Measurements from ENCODE around the gene GRK3.
"Not testable (repeated sequence)": the region's sequence is repeated elsewhere in the genome, so short reads cannot be mapped to it uniquely, and the experiment has no call there.

The GRK3 gene

GRCh38 chr22:25552405-25552804, 12.1 kb upstream of the GRK3 start:
- DNase-seq, result not testable (repeated sequence)

- no peak for DNase-seq
Measured at GRCh38 chr22:25553131-25553530, 11.3 kb upstream of the GRK3 start.

- no peak for DNase-seq
Measured at GRCh38 chr22:25554238-25554671, 10.2 kb upstream of the GRK3 start.

GRCh38 chr22:25554689-25555088, 9.8 kb upstream of the GRK3 start:
- no peak for DNase-seq

GRCh38 chr22:25555586-25555985, 8.9 kb upstream of the GRK3 start:
- DNase-seq, result no peak

GRCh38 chr22:25557218-25557617, 7.3 kb upstream of the GRK3 start:
- DNase-seq, result no peak

- DNase-seq, result no peak
Measured at GRCh38 chr22:25558341-25558740, 6.1 kb upstream of the GRK3 start.

GRCh38 chr22:25559910-25560309, 4.6 kb upstream of the GRK3 start:
- not testable (repeated sequence) for DNase-seq

- not testable (repeated sequence) for DNase-seq
Measured at GRCh38 chr22:25561182-25561581, 3.3 kb upstream of the GRK3 start.

- not testable (repeated sequence) for DNase-seq
Measured at GRCh38 chr22:25561927-25562326, 2.5 kb upstream of the GRK3 start.

- not testable (repeated sequence) for DNase-seq
Measured at GRCh38 chr22:25562966-25563760, 1.3 kb upstream of the GRK3 start.

GRCh38 chr22:25563761-25564319, 635 bp upstream of the GRK3 start:
- DNase-seq, result no peak

GRCh38 chr22:25564979-25565677, 653 bp downstream of the GRK3 start:
- DNase-seq, result no peak

GRCh38 chr22:25566186-25566897, 1.9 kb downstream of the GRK3 start:
- DNase-seq, result no peak

- no peak for DNase-seq
Measured at GRCh38 chr22:25566898-25567235, 2.4 kb downstream of the GRK3 start.

- DNase-seq, result no peak
Measured at GRCh38 chr22:25567251-25567675, 2.8 kb downstream of the GRK3 start.

- not testable (repeated sequence) for DNase-seq
Measured at GRCh38 chr22:25568066-25568465, 3.6 kb downstream of the GRK3 start.

GRCh38 chr22:25569361-25569760, 4.9 kb downstream of the GRK3 start:
- DNase-seq, result no peak

- no peak for DNase-seq
Measured at GRCh38 chr22:25569983-25570382, 5.5 kb downstream of the GRK3 start.

GRCh38 chr22:25570486-25570885, 6.0 kb downstream of the GRK3 start:
- DNase-seq, result no peak

GRCh38 chr22:25571969-25572707, 7.7 kb downstream of the GRK3 start:
- DNase-seq, result not testable (repeated sequence)

- no peak for DNase-seq
Measured at GRCh38 chr22:25572708-25573171, 8.3 kb downstream of the GRK3 start.

Data from NCI-H1930 (cell line).